HG03159 (cell line): ENCODE data around the gene AP4B1.
A peak's percentile ranks its signal among the peaks of the same experiment; 100 is the strongest.
"Not testable (repeated sequence)": the region's sequence is repeated elsewhere in the genome, so short reads cannot be mapped to it uniquely, and the experiment has no call there.

ENCODE experiments used
- ATAC-seq: cut with Tn5 transposase; IDR thresholded peaks from one replicate; pipeline ENCODE4 v1.9.1; 2021; ENCODE audit warnings: mild to moderate bottlenecking, moderate library complexity; ENCODE audit not compliant: unreplicated experiment

The AP4B1 gene

GRCh38 chr1:113859478-113860175, 45.0 kb downstream of the AP4B1 start:
- ATAC-seq: peak; percentile 85

- no peak for ATAC-seq
Observed at GRCh38 chr1:113858982-113859381, 45.6 kb downstream of the AP4B1 start.

- peak; percentile 36 for ATAC-seq
Observed at GRCh38 chr1:113858418-113858817, 46.2 kb downstream of the AP4B1 start.

- no peak for ATAC-seq
Observed at GRCh38 chr1:113857776-113858175, 46.8 kb downstream of the AP4B1 start.

- ATAC-seq: no peak
Observed at GRCh38 chr1:113856401-113856790, 48.2 kb downstream of the AP4B1 start.

- no peak for ATAC-seq
Observed at GRCh38 chr1:113855630-113856400, 48.8 kb downstream of the AP4B1 start.

- ATAC-seq: no peak
Observed at GRCh38 chr1:113854234-113854633, 50.4 kb downstream of the AP4B1 start.

GRCh38 chr1:113852694-113853093, 51.9 kb downstream of the AP4B1 start:
- ATAC-seq: not testable (repeated sequence)

GRCh38 chr1:113850127-113850796, 54.3 kb downstream of the AP4B1 start:
- no peak for ATAC-seq

GRCh38 chr1:113849072-113849471, 55.5 kb downstream of the AP4B1 start:
- ATAC-seq: no peak

- ATAC-seq: no peak
Observed at GRCh38 chr1:113846391-113847035, 58.1 kb downstream of the AP4B1 start.
